HepG2 (cell line): ENCODE data around the gene MC1R.

Experiments used
- EZH2 ChIP-seq: conservative IDR thresholded peaks from 2 replicates; pipeline ENCODE4 v1.6.1; 2012; ENCODE audit warnings: mild to moderate bottlenecking, low read depth, low read length, moderate library complexity
- GATA4 ChIP-seq: sonication (generic); IDR thresholded peaks from 2 replicates; pipeline ENCODE4 v1.6.1; 2016; ENCODE audit warnings: antibody characterized with exemption, low read depth, borderline replicate concordance
- RBFOX2 ChIP-seq: fragments of 200-400 bp; formaldehyde crosslinking; IDR thresholded peaks from 2 replicates; pipeline ENCODE4 v1.6.1; 2017; ENCODE audit warnings: low read depth, mild to moderate bottlenecking, low read length
- RELA ChIP-seq: sonication (generic); formaldehyde crosslinking; IDR thresholded peaks from 2 replicates; pipeline ENCODE4 v1.4.0; 2020; ENCODE audit warnings: missing genetic modification reagents
- SMC3 ChIP-seq: IDR thresholded peaks from 2 replicates; pipeline ENCODE4 v1.6.1; 2011; ENCODE audit warnings: low read length, improper control_type of control experiment
- TF ChIP-seq, protein P1 (sequence below), 2 experiments: IDR thresholded peaks; 2 replicates each; pipeline ENCODE4 v1.6.1; 2011 to 2012; ENCODE audit warnings: low read length in 2 of 2, borderline replicate concordance in 1 of 2, low read depth in 1 of 2, mild to moderate bottlenecking in 1 of 2, moderate library complexity in 1 of 2
- TF ChIP-seq, protein P2 (sequence below): IDR thresholded peaks from 2 replicates; pipeline ENCODE4 v1.6.1; 2016; ENCODE audit warnings: low read depth, control low read depth
- TF ChIP-seq, protein P3 (sequence below): sonication (generic); formaldehyde crosslinking; IDR thresholded peaks from 2 replicates; pipeline ENCODE4 v1.5.0; 2020; ENCODE audit warnings: mild to moderate bottlenecking, missing genetic modification reagents

DNA sequence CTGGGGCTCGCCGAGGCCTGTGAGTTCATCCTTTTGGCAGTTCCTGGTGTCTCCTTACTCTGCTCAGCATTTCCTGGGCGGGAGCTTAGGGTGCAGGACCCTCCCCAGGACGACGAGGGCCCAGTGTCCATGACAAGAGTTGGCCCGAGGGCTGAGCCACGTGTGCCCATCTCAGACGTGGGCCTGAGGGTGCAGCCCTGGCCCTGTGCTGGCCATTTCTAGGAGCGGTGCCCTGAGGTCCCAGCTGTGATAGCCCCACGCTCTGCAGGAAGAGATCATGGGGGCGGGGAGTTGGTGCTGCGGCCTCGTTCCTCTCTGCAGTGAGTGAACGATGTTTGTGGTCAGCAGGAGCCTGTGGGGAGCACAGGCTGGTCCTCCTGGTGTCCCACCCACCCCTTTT, 6.0 kb upstream of the MC1R start:
- TF ChIP-seq GATA4, result no peak
- no peak for TF ChIP-seq SMC3
- TF ChIP-seq RBFOX2, result no peak
- TF ChIP-seq, protein P1, sequence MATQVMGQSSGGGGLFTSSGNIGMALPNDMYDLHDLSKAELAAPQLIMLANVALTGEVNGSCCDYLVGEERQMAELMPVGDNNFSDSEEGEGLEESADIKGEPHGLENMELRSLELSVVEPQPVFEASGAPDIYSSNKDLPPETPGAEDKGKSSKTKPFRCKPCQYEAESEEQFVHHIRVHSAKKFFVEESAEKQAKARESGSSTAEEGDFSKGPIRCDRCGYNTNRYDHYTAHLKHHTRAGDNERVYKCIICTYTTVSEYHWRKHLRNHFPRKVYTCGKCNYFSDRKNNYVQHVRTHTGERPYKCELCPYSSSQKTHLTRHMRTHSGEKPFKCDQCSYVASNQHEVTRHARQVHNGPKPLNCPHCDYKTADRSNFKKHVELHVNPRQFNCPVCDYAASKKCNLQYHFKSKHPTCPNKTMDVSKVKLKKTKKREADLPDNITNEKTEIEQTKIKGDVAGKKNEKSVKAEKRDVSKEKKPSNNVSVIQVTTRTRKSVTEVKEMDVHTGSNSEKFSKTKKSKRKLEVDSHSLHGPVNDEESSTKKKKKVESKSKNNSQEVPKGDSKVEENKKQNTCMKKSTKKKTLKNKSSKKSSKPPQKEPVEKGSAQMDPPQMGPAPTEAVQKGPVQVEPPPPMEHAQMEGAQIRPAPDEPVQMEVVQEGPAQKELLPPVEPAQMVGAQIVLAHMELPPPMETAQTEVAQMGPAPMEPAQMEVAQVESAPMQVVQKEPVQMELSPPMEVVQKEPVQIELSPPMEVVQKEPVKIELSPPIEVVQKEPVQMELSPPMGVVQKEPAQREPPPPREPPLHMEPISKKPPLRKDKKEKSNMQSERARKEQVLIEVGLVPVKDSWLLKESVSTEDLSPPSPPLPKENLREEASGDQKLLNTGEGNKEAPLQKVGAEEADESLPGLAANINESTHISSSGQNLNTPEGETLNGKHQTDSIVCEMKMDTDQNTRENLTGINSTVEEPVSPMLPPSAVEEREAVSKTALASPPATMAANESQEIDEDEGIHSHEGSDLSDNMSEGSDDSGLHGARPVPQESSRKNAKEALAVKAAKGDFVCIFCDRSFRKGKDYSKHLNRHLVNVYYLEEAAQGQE (IDR thresholded peaks at IDR 0.05; ENCODE audit: borderline replicate concordance in 1 of 2, low read depth in 1 of 2, low read length in 2 of 2), result no peak
- TF ChIP-seq RELA (CRISPR knock-in tag), result no peak
- TF ChIP-seq, protein P2, sequence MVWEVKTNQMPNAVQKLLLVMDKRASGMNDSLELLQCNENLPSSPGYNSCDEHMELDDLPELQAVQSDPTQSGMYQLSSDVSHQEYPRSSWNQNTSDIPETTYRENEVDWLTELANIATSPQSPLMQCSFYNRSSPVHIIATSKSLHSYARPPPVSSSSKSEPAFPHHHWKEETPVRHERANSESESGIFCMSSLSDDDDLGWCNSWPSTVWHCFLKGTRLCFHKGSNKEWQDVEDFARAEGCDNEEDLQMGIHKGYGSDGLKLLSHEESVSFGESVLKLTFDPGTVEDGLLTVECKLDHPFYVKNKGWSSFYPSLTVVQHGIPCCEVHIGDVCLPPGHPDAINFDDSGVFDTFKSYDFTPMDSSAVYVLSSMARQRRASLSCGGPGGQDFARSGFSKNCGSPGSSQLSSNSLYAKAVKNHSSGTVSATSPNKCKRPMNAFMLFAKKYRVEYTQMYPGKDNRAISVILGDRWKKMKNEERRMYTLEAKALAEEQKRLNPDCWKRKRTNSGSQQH (CRISPR knock-in tag), result no peak
- TF ChIP-seq EZH2, result no peak
- TF ChIP-seq, protein P3, sequence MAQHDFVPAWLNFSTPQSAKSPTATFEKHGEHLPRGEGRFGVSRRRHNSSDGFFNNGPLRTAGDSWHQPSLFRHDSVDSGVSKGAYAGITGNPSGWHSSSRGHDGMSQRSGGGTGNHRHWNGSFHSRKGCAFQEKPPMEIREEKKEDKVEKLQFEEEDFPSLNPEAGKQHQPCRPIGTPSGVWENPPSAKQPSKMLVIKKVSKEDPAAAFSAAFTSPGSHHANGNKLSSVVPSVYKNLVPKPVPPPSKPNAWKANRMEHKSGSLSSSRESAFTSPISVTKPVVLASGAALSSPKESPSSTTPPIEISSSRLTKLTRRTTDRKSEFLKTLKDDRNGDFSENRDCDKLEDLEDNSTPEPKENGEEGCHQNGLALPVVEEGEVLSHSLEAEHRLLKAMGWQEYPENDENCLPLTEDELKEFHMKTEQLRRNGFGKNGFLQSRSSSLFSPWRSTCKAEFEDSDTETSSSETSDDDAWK (CRISPR knock-in tag), result no peak
